Smooth muscle cell (in vitro differentiated cells): Measurements from ENCODE around the gene KREMEN1. TPM values are rescaled to one million over a fixed set of nuclear protein-coding genes. Genes with fewer than 3 reads are reported as not detected.
"Not testable (repeated sequence)": the region's sequence is repeated elsewhere in the genome, so short reads cannot be mapped to it uniquely, and the experiment has no call there.

Source experiments
- DNase-seq: peaks from one replicate; lab custom pipeline; 2025; ENCODE audit not compliant: unreplicated experiment; lab: John Stamatoyannopoulos, UW
- H2AFZ ChIP-seq: fragments of 200-600 bp; sonication (generic); 2 replicates; pipeline ENCODE4 v1.6.0; 2016; ENCODE audit warnings: antibody characterized with exemption, low read depth, mild to moderate bottlenecking
- H3F3A ChIP-seq: fragments of 200-600 bp; sonication (generic); 2 replicates; pipeline ENCODE4 v1.6.0; 2017; ENCODE audit warnings: antibody characterized with exemption, low read depth
- H3K27ac ChIP-seq: fragments of 200-600 bp; sonication (generic); 2 replicates; pipeline ENCODE4 v1.5.1; 2016; ENCODE audit warnings: low read depth, mild to moderate bottlenecking
- H3K27me3 ChIP-seq: fragments of 200-600 bp; sonication (generic); 2 replicates; pipeline ENCODE4 v1.6.1; 2016; ENCODE audit warnings: low read depth, mild to moderate bottlenecking
- H3K36me3 ChIP-seq: fragments of 200-600 bp; sonication (generic); 2 replicates; pipeline ENCODE4 v1.5.1; 2016; ENCODE audit warnings: low read depth
- H3K4me1 ChIP-seq: fragments of 200-600 bp; sonication (generic); 2 replicates; pipeline ENCODE4 v1.5.1; 2016; ENCODE audit warnings: low read depth
- H3K4me2 ChIP-seq: fragments of 200-600 bp; sonication (generic); 2 replicates; pipeline ENCODE4 v1.6.0; 2016; ENCODE audit warnings: mild to moderate bottlenecking
- H3K4me3 ChIP-seq: fragments of 200-600 bp; sonication (generic); 2 replicates; pipeline ENCODE4 v1.5.1; 2016; ENCODE audit warnings: mild to moderate bottlenecking
- H3K79me2 ChIP-seq: fragments of 200-600 bp; sonication (generic); 2 replicates; pipeline ENCODE4 v1.6.0; 2016; ENCODE audit warnings: low read depth, mild to moderate bottlenecking
- H3K9ac ChIP-seq: fragments of 200-600 bp; sonication (generic); 2 replicates; pipeline ENCODE4 v1.6.0; 2016; ENCODE audit warnings: low read depth
- H3K9me3 ChIP-seq: fragments of 200-600 bp; sonication (generic); replicated peaks from 2 replicates; pipeline ENCODE4 v1.5.1; 2016; ENCODE audit warnings: low read depth
- H4K20me1 ChIP-seq: fragments of 200-600 bp; sonication (generic); 2 replicates; pipeline ENCODE4 v1.6.0; 2016; ENCODE audit warnings: low read depth
- WGBS: methylation state at CpG from one replicate; pipeline ENCODE4 v1.1.7; 2016; ENCODE audit warnings: low lambda C conversion rate; 5-methylcytosine and 5-hydroxymethylcytosine counted together
- polyA plus RNA-seq: library from polyadenylated mRNA; unstranded; fragments of >200 nt; fragmentation: Nextera tagmentation; extraction: Ambion mirVana; gene quantifications from 2 replicates; pipeline ENCODE4 v1.2.1, GENCODE V29; 2016
- total RNA-seq: library from RNA; depleted of rRNA; stranded (reverse); fragments of >200 nt; gene quantifications from 2 replicates; pipeline ENCODE4 v1.2.3, GENCODE V29; 2014
- TF ChIP-seq, protein P1 (sequence below): fragments of 200-600 bp; sonication (generic); IDR thresholded peaks from 2 replicates; pipeline ENCODE4 v1.5.1; 2017; ENCODE audit warnings: borderline replicate concordance, mild to moderate bottlenecking, antibody characterized with exemption; ENCODE audit not compliant: insufficient read depth, poor library complexity, severe bottlenecking

Gene KREMEN1
- total and polyA plus RNA-seq, 2 experiments from 2014 or later: 6.0 to 6.8 TPM

DNA sequence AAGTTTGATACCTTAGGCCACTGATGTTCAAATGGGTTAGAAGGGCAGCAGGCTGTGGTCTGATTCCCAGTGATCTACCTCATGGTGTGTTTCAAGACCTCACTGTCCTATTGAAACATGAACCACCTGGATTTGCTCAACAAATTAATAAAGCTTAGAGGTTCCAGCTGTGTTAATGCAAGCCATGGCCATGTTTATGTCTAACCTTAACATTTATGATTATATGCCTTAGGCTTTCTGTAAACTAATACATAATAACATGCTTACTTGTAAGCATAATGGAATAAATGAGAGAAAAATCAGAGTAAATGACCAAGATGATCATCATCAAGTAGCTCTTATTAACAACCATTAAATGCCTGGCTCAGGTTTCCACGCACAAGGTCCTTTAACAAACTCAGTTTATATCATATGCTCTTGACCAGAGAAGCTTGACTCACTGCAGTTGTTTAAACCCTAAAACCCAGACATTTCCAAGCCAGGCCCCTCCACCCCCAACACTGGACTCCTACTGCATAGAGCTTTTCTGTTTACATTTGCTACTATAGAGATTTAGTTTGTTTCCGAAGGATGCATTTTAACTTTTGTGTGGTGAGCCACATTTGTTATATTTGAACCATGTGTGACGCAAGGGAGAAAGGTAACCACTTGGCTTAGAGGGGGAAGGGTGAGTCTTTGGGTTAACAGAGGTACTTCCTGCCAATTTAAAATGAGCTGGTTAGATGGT is 43.7 kb downstream of the KREMEN1 start:
- DNase-seq: no peak
- Histone ChIP-seq H2AFZ (no peak overlapping the region), H3K4me2 (peak overlapping the region; percentile 56), H3F3A (no peaks in the 10 kb centered on the region), H3K79me2 (no peaks in the 10 kb centered on the region), H3K36me3 (no peaks in the 10 kb centered on the region), H3K4me3 (no peak overlapping the region), H3K27me3 (no peaks in the 10 kb centered on the region), H3K27ac (peak overlapping the region; percentile 83), H3K4me1 (peaks cover 6% of the 10 kb centered on the region), H3K9me3 (no peaks in the 10 kb centered on the region), H3K9ac (peak overlapping the region; percentile 54), H4K20me1 (no peaks in the 10 kb centered on the region)
- TF ChIP-seq, protein P1, sequence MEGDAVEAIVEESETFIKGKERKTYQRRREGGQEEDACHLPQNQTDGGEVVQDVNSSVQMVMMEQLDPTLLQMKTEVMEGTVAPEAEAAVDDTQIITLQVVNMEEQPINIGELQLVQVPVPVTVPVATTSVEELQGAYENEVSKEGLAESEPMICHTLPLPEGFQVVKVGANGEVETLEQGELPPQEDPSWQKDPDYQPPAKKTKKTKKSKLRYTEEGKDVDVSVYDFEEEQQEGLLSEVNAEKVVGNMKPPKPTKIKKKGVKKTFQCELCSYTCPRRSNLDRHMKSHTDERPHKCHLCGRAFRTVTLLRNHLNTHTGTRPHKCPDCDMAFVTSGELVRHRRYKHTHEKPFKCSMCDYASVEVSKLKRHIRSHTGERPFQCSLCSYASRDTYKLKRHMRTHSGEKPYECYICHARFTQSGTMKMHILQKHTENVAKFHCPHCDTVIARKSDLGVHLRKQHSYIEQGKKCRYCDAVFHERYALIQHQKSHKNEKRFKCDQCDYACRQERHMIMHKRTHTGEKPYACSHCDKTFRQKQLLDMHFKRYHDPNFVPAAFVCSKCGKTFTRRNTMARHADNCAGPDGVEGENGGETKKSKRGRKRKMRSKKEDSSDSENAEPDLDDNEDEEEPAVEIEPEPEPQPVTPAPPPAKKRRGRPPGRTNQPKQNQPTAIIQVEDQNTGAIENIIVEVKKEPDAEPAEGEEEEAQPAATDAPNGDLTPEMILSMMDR: no peak
- 44% methylated on average over 3 of the region's 3 CpGs for WGBS

DNA sequence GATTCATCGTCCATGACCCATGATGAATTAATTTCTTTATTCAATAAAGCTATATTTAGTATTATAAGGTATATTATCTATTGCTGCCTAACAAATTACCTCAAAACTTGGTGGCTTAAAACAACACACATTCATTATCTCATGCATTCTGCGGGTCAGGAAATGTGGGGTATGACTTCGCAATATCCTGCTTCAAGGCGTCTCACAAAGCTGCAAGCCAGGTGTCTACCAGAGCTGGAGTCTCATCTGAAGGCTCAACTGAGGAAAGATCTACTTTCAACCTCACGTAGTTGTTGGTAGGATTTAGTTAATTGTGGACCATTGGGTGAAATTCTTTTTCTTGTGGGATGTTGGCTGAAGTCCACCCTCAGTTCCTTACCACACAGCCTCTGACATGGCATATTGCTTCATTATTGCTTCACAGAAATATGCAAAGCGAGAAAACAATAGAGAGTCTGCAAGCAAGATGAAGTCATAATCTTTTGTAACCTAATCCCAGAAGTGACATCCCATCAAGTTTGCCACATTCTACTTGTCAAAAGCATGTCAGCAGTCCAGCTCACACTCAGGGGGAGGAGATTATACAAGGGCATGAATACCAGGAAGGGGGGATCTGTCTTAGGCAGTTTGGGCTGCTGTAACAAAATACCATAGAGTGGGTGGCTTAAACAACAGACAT is 45.1 kb downstream of the KREMEN1 start:
- no peaks in the 10 kb centered on the region for H3K79me2 ChIP-seq
- no peak for DNase-seq
- no peak overlapping the region for H3K27ac ChIP-seq
- no peaks in the 10 kb centered on the region for H3K36me3 ChIP-seq
- 97% methylated on average over 6 of the region's 6 CpGs for WGBS
- no peaks in the 10 kb centered on the region for H3K9me3 ChIP-seq
- TF ChIP-seq, protein P1: no peak
- H3K4me3 ChIP-seq: no peak overlapping the region
- no peak overlapping the region for H2AFZ ChIP-seq
- no peaks in the 10 kb centered on the region for H3F3A ChIP-seq
- H4K20me1 ChIP-seq: no peaks in the 10 kb centered on the region
- H3K4me1 ChIP-seq: peaks cover 6% of the 10 kb centered on the region
- no peaks in the 10 kb centered on the region for H3K27me3 ChIP-seq
- no peak overlapping the region for H3K4me2 ChIP-seq
- no peak overlapping the region for H3K9ac ChIP-seq

DNA sequence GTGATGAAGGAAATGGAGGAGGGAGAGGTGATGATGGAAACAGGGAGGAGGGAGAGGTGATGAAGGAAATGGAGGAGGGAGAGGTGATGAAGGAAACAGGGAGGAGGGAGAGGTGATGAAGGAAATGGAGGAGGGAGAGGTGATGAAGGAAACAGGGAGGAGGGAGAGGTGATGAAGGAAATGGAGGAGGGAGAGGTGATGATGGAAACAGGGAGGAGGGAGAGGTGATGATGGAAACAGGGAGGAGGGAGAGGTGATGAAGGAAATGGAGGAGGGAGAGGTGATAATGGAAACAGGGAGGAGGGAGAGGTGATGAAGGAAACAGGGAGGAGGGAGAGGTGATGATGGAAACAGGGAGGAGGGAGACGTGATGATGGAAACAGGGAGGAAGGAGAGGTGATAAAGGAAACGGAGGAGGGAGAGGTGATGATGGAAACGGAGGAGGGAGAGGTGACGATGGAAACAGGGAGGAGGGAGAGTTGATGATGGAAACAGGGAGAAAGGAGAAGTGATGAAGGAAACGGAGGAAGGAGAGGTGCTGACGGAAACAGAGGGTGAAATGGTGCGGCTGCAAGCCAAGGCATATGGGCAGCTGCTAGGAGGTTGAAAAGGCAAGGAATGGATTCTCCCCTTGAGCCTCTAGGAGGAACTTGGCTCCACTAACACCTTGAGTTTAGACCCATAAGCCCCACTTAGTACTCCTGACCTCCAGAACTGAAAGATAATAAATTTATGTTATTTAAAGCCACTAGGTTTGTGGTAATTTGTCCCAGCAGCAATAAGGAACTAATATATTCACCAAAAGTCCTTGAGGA is 47.5 kb downstream of the KREMEN1 start:
- not testable (repeated sequence) for H3K79me2 ChIP-seq, H3K9me3 ChIP-seq, DNase-seq, H3K9ac ChIP-seq, H3K4me3 ChIP-seq, H3K36me3 ChIP-seq, H4K20me1 ChIP-seq, H3K4me2 ChIP-seq, H2AFZ ChIP-seq, H3K27ac ChIP-seq, H3F3A ChIP-seq, H3K27me3 ChIP-seq, H3K4me1 ChIP-seq
- WGBS: 78% methylated on average over 6 of the region's 7 CpGs

DNA sequence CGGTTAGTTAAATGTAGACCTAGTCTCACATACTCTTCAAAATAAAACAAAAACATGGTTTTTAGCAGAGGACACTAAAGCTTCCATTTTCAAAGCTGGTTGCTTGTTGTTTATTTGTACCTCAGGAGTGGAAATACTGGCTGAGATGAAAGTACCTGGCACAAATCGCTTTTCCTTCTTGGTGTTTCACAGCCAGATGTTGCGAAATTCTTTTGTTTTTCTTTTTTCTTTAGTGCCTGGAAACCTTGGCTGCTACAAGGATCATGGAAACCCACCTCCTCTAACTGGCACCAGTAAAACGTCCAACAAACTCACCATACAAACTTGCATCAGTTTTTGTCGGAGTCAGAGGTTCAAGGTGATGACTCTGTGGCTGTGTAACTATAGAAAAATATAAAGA is 48.3 kb downstream of the KREMEN1 start:
- Histone ChIP-seq H3K79me2 (no peaks in the 10 kb centered on the region), H2AFZ (no peak overlapping the region), H3F3A (no peaks in the 10 kb centered on the region), H3K4me3 (no peak overlapping the region), H3K9me3 (no peaks in the 10 kb centered on the region), H3K27ac (no peak overlapping the region), H4K20me1 (no peaks in the 10 kb centered on the region), H3K27me3 (no peaks in the 10 kb centered on the region), H3K4me2 (no peak overlapping the region), H3K4me1 (peaks cover 5% of the 10 kb centered on the region), H3K36me3 (no peaks in the 10 kb centered on the region), H3K9ac (no peak overlapping the region)
- TF ChIP-seq, protein P1: no peak
- WGBS: 87% methylated on average over 5 of the region's 5 CpGs
- no peak for DNase-seq
